ENCODE data around the gene PLVAP. TPM values are rescaled to one million over a fixed set of nuclear protein-coding genes. Genes with fewer than 3 reads are reported as not detected.
A peak's percentile ranks its signal among the peaks of the same experiment; 100 is the strongest.

The PLVAP gene
- total and polyA plus RNA-seq, 8 donors: 14.0 to 59.5 (median 20.3) TPM

GRCh38 chr19:17389288-17389687, 12.1 kb upstream of the PLVAP start:
- ATAC-seq: no peak
- no peak overlapping the region for H3K27ac ChIP-seq
- no peak overlapping the region for H3K4me3 ChIP-seq
- no peak for TF ChIP-seq CTCF (IDR thresholded peaks at IDR 0.05)
- intact Hi-C loops (cut with DNase I): no loop called here
- peaks cover 0 to 3% of the 10 kb centered on the region in 2 donors for H3K9me3 ChIP-seq
- H3K36me3 ChIP-seq: no peaks in the 10 kb centered on the region
- H3K4me1 ChIP-seq: peaks cover 4 to 30% of the 10 kb centered on the region in 2 donors
- DNase-seq: no peak
- H3K27me3 ChIP-seq: peaks cover 0 to 39% of the 10 kb centered on the region in 2 donors

- intact Hi-C loops (cut with DNase I): loop anchor here in 1 of 2 donors (2.0 kb wide), 1 partner anchor 39 kb away; no protein-coding TSS in a partner anchor
- H3K36me3 ChIP-seq: no peaks in the 10 kb centered on the region
- H3K4me3 ChIP-seq: no peak overlapping the region
- peak; percentile 81 to 93 for TF ChIP-seq CTCF (IDR thresholded peaks at IDR 0.05)
- H3K9me3 ChIP-seq: peaks cover 0 to 3% of the 10 kb centered on the region in 2 donors
- ATAC-seq: peak; percentile 68
- peaks cover 0 to 16% of the 10 kb centered on the region in 2 donors for H3K27me3 ChIP-seq
- peaks cover 0 to 34% of the 10 kb centered on the region in 2 donors for H3K4me1 ChIP-seq
- no peak overlapping the region for H3K27ac ChIP-seq
- DNase-seq: peak in 3 of 4 donors; percentile 58 to 90 (median 66)
These were observed 8.9 kb upstream of the PLVAP start for GRCh38 chr19:17385878-17386611.

- Histone ChIP-seq H3K9me3 (no peaks in the 10 kb centered on the region), H3K27me3 (peaks cover 0 to 19% of the 10 kb centered on the region in 2 donors), H3K4me3 (no peak overlapping the region), H3K27ac (no peak overlapping the region), H3K36me3 (no peaks in the 10 kb centered on the region), H3K4me1 (peaks cover 0 to 42% of the 10 kb centered on the region in 2 donors)
- no peak for TF ChIP-seq CTCF (IDR thresholded peaks at IDR 0.05)
- no peak for ATAC-seq
- intact Hi-C loops (cut with DNase I): loop anchor here in 1 of 2 donors (5.0 kb wide), 1 partner anchor 88 kb away; no protein-coding TSS in a partner anchor
- no peak for DNase-seq
These were observed 3.4 kb upstream of the PLVAP start for GRCh38 chr19:17380426-17381138.

- Histone ChIP-seq H3K4me1 (peaks cover 0 to 41% of the 10 kb centered on the region in 2 donors), H3K9me3 (no peaks in the 10 kb centered on the region), H3K36me3 (no peaks in the 10 kb centered on the region), H3K4me3 (no peak overlapping the region), H3K27me3 (peaks cover 0 to 19% of the 10 kb centered on the region in 2 donors), H3K27ac (no peak overlapping the region)
- intact Hi-C loops (cut with DNase I): no loop called here
- no peak for TF ChIP-seq CTCF (IDR thresholded peaks at IDR 0.05)
- peak in 1 of 4 donors; percentile 40 for DNase-seq
- ATAC-seq: no peak
These were observed 2.1 kb upstream of the PLVAP start for GRCh38 chr19:17379221-17379631.

- Histone ChIP-seq H3K9me3 (no peaks in the 10 kb centered on the region), H3K4me1 (peaks cover 0 to 35% of the 10 kb centered on the region in 2 donors), H3K27me3 (peaks cover 0 to 19% of the 10 kb centered on the region in 2 donors), H3K27ac (no peak overlapping the region), H3K36me3 (no peaks in the 10 kb centered on the region), H3K4me3 (no peak overlapping the region)
- intact Hi-C loops (cut with DNase I): no loop called here
- TF ChIP-seq CTCF (IDR thresholded peaks at IDR 0.05): no peak
- DNase-seq (no peak), ATAC-seq (no peak)
These were observed 1.1 kb upstream of the PLVAP start for GRCh38 chr19:17378271-17378670.
